Measurements from ENCODE around the gene MCU. TPM values are rescaled to one million over a fixed set of nuclear protein-coding genes. Genes with fewer than 3 reads are reported as not detected.
"Not testable (repeated sequence)": the region's sequence is repeated elsewhere in the genome, so short reads cannot be mapped to it uniquely, and the experiment has no call there.

Gene MCU
- total and polyA plus RNA-seq, 7 donors = 32.4 to 118 (median 66.1) TPM

- Histone ChIP-seq H3K4me3 (no peak overlapping the region), H3K27me3 (ENCODE audit: insufficient read depth in 3 of 3, low read length in 2 of 3) (no peaks in the 10 kb centered on the region), H3K9me3 (no peaks in the 10 kb centered on the region), H3K27ac (no peak overlapping the region), H3K36me3 (ENCODE audit: insufficient read depth in 1 of 2, low read depth in 1 of 2) (no peaks in the 10 kb centered on the region), H3K4me1 (peaks cover 19% of the 10 kb centered on the region)
- TF ChIP-seq CTCF (IDR thresholded peaks at IDR 0.05) = no peak
- no peak for DNase-seq
- no peak for ATAC-seq
- 76 to 78% (median 77%) methylated on average over 7 of the region's 7 CpGs for WGBS, 3 donors
- intact Hi-C loops (cut with DNase I) = no loop called here
Measured at GRCh38 chr10:72756674-72757385, 64.9 kb downstream of the MCU start.

- WGBS, 3 donors = 69 to 91% (median 83%) methylated on average over 2 of the region's 2 CpGs
- DNase-seq (no peak), ATAC-seq (no peak)
- Histone ChIP-seq H3K27ac (no peak overlapping the region), H3K27me3 (ENCODE audit: insufficient read depth in 3 of 3, low read length in 2 of 3) (no peaks in the 10 kb centered on the region), H3K36me3 (ENCODE audit: insufficient read depth in 1 of 2, low read depth in 1 of 2) (no peaks in the 10 kb centered on the region), H3K4me3 (no peak overlapping the region), H3K9me3 (no peaks in the 10 kb centered on the region), H3K4me1 (peaks cover 28% of the 10 kb centered on the region)
- TF ChIP-seq CTCF (IDR thresholded peaks at IDR 0.05) = no peak
- intact Hi-C loops (cut with DNase I) = no loop called here
Measured at GRCh38 chr10:72757732-72758131, 65.8 kb downstream of the MCU start.

GRCh38 chr10:72758930-72759329 lies 67.0 kb downstream of the MCU start:
- H3K27me3 ChIP-seq (ENCODE audit: insufficient read depth in 3 of 3, low read length in 2 of 3); H3K27ac ChIP-seq; H3K9me3 ChIP-seq; ATAC-seq; DNase-seq; H3K4me3 ChIP-seq; H3K36me3 ChIP-seq (ENCODE audit: insufficient read depth in 1 of 2, low read depth in 1 of 2); intact Hi-C loops (cut with DNase I): not testable (repeated sequence)
- peaks cover 34% of the 10 kb centered on the region for H3K4me1 ChIP-seq
- 83 to 91% (median 90%) methylated on average over 10 of the region's 10 CpGs for WGBS, 3 donors

- H3K27ac ChIP-seq = no peak overlapping the region
- no peak overlapping the region for H3K4me3 ChIP-seq
- intact Hi-C loops (cut with DNase I) = no loop called here
- ATAC-seq (no peak), DNase-seq (no peak)
- TF ChIP-seq CTCF (IDR thresholded peaks at IDR 0.05) = no peak
- WGBS, 3 donors = 12 to 32% (median 29%) methylated on average over 1 of the region's 1 CpG
- H3K4me1 ChIP-seq = peaks cover 28% of the 10 kb centered on the region
- no peaks in the 10 kb centered on the region for H3K36me3 ChIP-seq (ENCODE audit: insufficient read depth in 1 of 2, low read depth in 1 of 2)
- H3K27me3 ChIP-seq (ENCODE audit: insufficient read depth in 3 of 3, low read length in 2 of 3) = no peaks in the 10 kb centered on the region
- no peaks in the 10 kb centered on the region for H3K9me3 ChIP-seq
Measured at GRCh38 chr10:72759584-72759983, 67.6 kb downstream of the MCU start.

- Histone ChIP-seq H3K27ac (no peak overlapping the region), H3K4me1 (peaks cover 23% of the 10 kb centered on the region), H3K9me3 (no peaks in the 10 kb centered on the region), H3K27me3 (ENCODE audit: insufficient read depth in 3 of 3, low read length in 2 of 3) (no peaks in the 10 kb centered on the region), H3K36me3 (ENCODE audit: insufficient read depth in 1 of 2, low read depth in 1 of 2) (no peaks in the 10 kb centered on the region), H3K4me3 (no peak overlapping the region)
- TF ChIP-seq CTCF (IDR thresholded peaks at IDR 0.05) = no peak
- no peak for ATAC-seq
- no peak for DNase-seq
- 97 to 98% (median 98%) methylated on average over 1 of the region's 1 CpG for WGBS, 3 donors
- intact Hi-C loops (cut with DNase I) = no loop called here
Measured at GRCh38 chr10:72761498-72761897, 69.6 kb downstream of the MCU start.
